Measurements from ENCODE around the gene GABRR3.

DNA sequence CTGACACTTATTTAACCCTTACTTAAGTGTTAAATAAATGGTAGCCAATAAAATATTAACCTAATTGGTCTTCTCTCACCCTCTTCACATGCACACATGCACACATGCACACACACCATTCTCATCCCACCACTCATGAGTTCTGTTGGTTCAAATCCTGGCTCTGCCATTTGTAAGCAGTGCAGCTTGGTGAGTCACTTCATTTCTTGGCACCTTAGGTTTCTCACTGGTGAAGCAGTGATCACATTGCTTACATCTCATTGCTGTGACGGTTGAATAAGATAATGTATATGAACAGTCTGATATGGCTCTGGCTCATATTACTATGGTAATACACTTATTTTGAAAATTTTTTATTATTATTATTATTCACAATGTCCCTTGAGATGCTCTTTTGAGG, 96.7 kb downstream of the GABRR3 start:
- TF ChIP-seq EZH2 (IDR thresholded peaks at IDR 0.05; ENCODE audit: low read depth, unreplicated experiment) = no peak
- TF ChIP-seq CREB1 (CRISPR knock-in tag; IDR thresholded peaks at IDR 0.05; ENCODE audit: low read depth) = no peak
- TF ChIP-seq, protein P1, sequence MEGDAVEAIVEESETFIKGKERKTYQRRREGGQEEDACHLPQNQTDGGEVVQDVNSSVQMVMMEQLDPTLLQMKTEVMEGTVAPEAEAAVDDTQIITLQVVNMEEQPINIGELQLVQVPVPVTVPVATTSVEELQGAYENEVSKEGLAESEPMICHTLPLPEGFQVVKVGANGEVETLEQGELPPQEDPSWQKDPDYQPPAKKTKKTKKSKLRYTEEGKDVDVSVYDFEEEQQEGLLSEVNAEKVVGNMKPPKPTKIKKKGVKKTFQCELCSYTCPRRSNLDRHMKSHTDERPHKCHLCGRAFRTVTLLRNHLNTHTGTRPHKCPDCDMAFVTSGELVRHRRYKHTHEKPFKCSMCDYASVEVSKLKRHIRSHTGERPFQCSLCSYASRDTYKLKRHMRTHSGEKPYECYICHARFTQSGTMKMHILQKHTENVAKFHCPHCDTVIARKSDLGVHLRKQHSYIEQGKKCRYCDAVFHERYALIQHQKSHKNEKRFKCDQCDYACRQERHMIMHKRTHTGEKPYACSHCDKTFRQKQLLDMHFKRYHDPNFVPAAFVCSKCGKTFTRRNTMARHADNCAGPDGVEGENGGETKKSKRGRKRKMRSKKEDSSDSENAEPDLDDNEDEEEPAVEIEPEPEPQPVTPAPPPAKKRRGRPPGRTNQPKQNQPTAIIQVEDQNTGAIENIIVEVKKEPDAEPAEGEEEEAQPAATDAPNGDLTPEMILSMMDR (conservative IDR thresholded peaks at IDR 0.05; ENCODE audit: low read depth in 2 of 2) = no peak

Measured in GM23338 (cell line).